PFSK-1 (cell line): ENCODE measurements around the gene UBE2J2.

ENCODE experiments used
- POLR2AphosphoS5 ChIP-seq: IDR thresholded peaks from 2 replicates; pipeline ENCODE4 v1.6.1; 2012; ENCODE audit warnings: low read depth, mild to moderate bottlenecking, control low read depth, low read length, moderate library complexity
- TAF1 ChIP-seq: IDR thresholded peaks from 2 replicates; pipeline ENCODE4 v1.6.1; 2012; ENCODE audit warnings: low read length, control low read depth, borderline replicate concordance; ENCODE audit not compliant: insufficient read depth

- TF ChIP-seq POLR2AphosphoS5, result no peak
- no peak for TF ChIP-seq TAF1
Observed at GRCh38 chr1:1225913-1226312, 47.7 kb downstream of the UBE2J2 start.
